ENCODE data around the gene MAD2L1.

The MAD2L1 gene

GRCh38 chr4:120057416-120057815, 9.2 kb downstream of the MAD2L1 start:
- DNase-seq (ENCODE audit: low spot score) = no peak

DNA sequence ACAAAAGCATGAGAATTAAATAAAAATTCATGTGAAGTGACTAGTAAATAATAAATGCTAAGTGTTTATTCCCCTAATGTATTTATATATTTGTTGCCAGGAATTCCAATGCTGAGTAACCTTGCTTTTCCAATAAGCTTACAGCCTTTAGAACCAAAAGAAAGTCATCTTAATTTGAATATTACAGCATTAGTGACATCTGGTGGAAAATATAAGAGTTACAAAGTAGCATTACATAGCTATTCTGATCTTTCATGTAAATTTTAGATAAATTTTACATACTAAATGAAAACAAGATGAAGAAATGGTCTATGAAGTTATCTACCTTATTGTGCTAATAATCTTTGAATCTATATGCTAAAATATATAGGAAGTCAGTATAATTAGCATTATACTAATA, 10.4 kb downstream of the MAD2L1 start:
- no peak for DNase-seq (ENCODE audit: low spot score)

DNA sequence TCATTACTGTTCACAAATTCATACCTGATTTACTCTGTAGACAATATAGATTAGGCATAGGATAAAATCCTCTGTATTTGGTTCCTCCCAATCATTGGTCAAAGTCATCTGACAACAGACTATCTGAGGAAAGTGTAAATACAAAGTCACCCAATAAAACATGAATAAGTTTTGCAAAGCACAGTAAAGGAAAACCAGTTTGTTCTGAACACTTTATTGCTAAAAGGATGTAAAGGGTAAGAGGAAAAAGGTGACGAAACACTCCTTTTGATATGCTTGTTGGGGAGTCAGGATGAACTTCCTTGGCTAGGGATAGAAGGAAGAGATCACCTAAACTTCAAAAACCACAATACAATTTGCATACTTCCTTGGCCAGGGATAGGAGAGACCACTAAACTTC, 10.9 kb downstream of the MAD2L1 start:
- no peak for DNase-seq (ENCODE audit: low spot score)

- DNase-seq (ENCODE audit: low spot score) = no peak
Observed at GRCh38 chr4:120055162-120055561, 11.5 kb downstream of the MAD2L1 start.

DNA sequence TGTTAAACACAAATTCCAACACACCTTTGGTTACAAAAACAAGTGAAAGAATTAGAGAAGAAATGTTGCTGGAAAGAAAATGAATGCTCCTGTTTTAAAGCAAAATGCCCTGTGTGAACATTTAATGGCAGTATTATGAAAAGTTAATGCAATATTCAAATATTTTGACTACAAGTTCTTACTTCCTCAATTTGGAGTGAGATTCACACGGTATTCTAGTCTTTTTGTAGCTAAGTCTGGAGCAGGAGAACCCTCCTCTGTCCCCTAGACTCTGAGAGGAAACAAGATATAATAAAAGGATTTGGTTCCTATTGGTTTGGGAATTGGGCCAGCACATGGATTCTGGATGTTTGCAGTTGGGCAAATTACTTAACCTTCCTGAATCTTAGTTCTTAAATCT, 12.7 kb downstream of the MAD2L1 start:
- DNase-seq (ENCODE audit: low spot score) = no peak

- no peak for DNase-seq (ENCODE audit: low spot score)
Observed at GRCh38 chr4:120052856-120053255, 13.8 kb downstream of the MAD2L1 start.

DNA sequence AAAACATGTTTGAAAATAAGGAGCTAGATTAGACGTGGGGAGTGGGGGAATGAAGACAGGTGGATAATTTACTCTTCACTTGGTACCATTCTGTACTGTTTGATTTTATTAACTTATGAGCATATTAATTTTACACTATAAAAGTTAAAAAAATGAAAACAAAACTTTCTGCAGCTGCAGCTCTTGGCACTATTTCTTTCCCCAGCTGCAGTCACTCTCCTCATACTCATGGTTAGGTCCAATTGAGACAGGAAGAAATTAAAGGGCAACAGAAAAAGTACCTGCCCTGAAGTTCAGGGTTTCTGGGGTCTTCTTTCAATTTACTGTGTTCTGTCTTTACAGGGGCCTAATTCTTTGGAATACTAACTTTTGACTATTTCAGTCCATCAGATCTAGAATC, 15.4 kb downstream of the MAD2L1 start:
- no peak for DNase-seq (ENCODE audit: low spot score)

DNA sequence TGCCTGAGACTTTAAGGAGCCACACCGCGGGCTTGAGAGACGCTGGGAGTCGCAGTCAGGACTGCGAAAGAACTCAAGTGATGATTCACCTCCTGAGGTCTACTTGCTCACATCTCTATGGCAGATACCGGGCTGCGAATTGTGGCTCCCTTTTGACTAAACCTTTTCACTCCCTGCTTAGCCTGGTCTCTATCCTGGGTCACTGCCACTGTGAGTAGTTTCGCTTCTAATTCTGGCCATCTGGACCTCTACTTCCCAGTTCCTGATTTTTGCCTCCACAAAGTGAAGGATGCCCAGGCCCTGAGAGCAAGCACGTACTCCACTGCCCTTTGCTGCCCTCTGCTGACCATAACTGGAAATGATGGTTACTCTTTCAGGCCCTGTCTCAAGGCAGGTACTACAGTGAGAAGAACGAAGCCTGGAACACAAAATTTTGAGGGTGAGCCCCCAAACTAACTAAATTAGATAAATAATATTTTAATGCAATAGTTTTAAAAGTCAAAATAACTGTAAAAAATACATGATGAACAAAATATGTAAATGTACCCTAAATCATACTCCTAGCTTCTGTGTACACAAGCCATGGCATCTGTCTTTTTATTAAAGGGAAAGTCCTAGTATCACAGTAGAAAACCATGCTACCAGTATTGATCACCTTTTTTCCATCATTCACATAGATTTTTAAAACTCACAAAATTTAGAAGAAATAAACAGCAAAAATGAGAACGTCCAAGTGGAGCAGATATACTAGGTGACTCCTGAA, 16.7 kb downstream of the MAD2L1 start:
- DNase-seq (ENCODE audit: low spot score) = peak; percentile 79

- no peak for DNase-seq (ENCODE audit: low spot score)
Observed at GRCh38 chr4:120043828-120044227, 22.8 kb downstream of the MAD2L1 start.

DNA sequence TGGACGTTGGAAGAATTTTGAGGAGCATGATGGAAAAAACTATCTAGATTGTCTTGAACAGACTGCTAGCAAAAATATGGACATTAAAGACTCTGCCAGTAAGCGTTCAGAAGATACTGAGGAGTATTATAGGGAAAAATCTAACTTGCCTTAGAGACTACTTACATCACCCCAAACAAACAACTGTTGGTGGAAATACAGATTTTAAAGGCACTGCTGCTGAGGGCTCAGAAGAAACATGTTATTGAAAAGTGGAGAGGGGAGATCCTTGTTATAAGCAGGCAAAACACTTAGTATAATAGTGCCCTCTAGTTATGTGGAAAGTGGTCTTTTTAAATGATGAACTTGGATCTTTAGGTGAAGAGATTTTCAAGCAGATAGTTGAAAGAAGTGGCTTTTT, 29.2 kb downstream of the MAD2L1 start:
- DNase-seq (ENCODE audit: low spot score) = no peak

DNA sequence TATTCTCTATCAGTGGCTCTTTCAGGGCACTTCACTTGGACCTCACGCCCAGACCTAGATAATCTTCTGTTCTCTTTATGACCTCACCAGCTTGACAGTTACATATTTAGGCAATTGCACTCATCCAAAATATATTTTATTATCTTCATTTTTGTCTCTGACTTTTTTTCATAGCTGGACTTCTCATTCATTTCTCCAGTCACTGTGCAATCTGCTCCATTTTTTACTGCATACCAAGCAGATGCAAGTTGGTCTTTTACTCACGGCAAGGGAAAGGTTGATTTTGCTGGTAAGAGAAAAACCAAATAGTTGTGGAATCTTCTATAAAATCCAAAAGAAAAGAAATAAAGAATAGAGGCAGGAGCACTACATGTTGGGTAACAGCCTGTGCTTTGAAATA, 31.7 kb downstream of the MAD2L1 start:
- no peak for DNase-seq (ENCODE audit: low spot score)

GRCh38 chr4:120026853-120027252, 39.8 kb downstream of the MAD2L1 start:
- no peak for DNase-seq (ENCODE audit: low spot score)

- no peak for DNase-seq (ENCODE audit: low spot score)
Observed at GRCh38 chr4:120025516-120025915, 41.1 kb downstream of the MAD2L1 start.

- no peak for DNase-seq (ENCODE audit: low spot score)
Observed at GRCh38 chr4:120018786-120019185, 47.9 kb downstream of the MAD2L1 start.

- no peak for DNase-seq (ENCODE audit: low spot score)
Observed at GRCh38 chr4:120017939-120018692, 48.5 kb downstream of the MAD2L1 start.

- no peak for DNase-seq (ENCODE audit: low spot score)
Observed at GRCh38 chr4:120011725-120012124, 54.9 kb downstream of the MAD2L1 start.

GRCh38 chr4:120010646-120011045, 56.0 kb downstream of the MAD2L1 start:
- DNase-seq (ENCODE audit: low spot score) = no peak

DNA sequence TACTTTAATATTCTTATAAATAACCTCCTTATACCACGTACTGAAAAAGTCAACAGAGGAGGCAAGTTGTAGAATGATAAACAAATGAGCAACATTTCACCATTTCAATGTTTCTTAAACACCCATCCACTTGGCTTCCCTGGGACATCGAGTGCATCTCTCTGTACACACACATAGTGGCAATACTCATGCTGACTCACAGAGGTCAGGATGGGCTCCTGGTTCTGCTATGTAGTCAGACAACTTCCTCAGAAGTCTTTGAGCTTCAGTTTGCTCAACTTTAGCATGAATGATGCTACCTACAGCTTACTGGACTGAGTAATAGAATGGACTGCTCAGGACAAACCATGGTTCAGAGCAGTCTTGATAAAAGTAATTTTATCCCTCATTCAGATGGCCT, 56.9 kb downstream of the MAD2L1 start:
- no peak for DNase-seq (ENCODE audit: low spot score)

DNA sequence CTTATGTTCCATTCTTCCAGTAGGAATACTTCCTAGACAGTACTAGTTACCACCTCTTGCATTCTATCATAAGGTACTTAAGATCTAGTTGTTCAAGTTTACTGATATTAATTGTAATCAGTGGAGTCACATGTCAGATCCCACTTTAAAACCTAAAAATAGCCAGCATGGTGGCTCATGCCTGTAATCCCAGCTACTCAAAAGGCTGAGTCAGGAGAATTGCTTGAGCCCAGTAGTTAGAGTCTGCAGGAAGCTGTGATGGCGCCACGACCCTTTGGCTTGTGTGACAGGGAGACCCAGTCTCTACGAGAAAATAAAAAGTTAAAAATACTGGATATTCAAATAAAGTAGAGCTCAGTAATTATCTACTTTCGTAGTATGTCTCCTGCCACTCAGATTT, 57.7 kb downstream of the MAD2L1 start:
- no peak for DNase-seq (ENCODE audit: low spot score)

GRCh38 chr4:120007896-120008436, 58.7 kb downstream of the MAD2L1 start:
- no peak for DNase-seq (ENCODE audit: low spot score)

DNA sequence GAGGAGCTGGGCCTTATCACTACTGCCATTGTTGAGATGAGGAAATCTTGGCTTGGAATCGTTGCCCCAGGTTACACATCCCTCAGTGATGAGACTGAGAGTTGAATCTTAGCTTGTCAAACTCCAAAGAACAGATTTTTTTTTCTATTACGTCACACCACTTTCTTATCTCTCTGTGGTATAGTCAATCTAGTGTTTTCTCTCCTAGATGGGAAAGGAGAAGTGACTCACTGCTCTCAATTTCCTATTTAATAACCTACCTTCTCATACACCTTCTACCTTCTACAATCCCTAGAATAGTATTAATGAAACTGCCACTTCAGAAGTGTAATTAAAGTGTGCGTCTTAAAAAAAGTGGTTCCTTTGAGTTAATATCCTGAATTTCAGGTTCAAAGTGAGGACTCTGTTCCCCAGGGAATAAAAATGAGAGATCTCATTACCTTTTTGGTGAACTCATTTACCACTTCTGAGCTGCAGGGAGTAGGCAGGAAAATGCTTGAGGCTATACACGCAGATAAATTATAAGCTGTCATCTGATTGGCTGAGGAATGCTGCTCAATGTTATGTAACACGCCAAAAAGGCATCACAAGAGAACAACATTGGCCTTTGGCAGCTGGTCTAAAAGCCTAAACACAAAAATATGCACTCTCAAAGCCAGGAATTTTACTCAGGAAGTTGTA, 59.3 kb downstream of the MAD2L1 start:
- DNase-seq (ENCODE audit: low spot score) = no peak

Data from left forelimb (tissue), 1 donor.